GM13976 (cell line): ENCODE results near the gene RHEB.

Experiments used
- DNase-seq: peaks from one replicate; pipeline ENCODE4 v3.0.0; 2012; ENCODE audit warnings: low spot score
- CTCF ChIP-seq: IDR thresholded peaks from 2 replicates; pipeline ENCODE4 v1.5.1; 2012; ENCODE audit warnings: borderline replicate concordance, mild to moderate bottlenecking; ENCODE audit not compliant: insufficient read depth; ENCODE audit errors: extremely low read depth, missing control alignments, control extremely low read depth
- in situ Hi-C: fragments of 300-500 bp; cut with MboI; formaldehyde crosslinking; loops from one replicate; pipeline ENCODE4 v1.12.0; 2022; ENCODE audit warnings: low sequenced_read_pairs, mixed read lengths, inconsistent platforms; ENCODE audit not compliant: unreplicated experiment

RHEB gene

GRCh38 chr7:151488096-151488495 is 31.6 kb downstream of the RHEB start:
- no peak for DNase-seq
- in situ Hi-C loops, result no loop called here
- no peak for TF ChIP-seq CTCF

GRCh38 chr7:151487228-151487627 is 32.5 kb downstream of the RHEB start:
- DNase-seq, result no peak
- in situ Hi-C loops, result no loop called here
- no peak for TF ChIP-seq CTCF

GRCh38 chr7:151486074-151486473 is 33.6 kb downstream of the RHEB start:
- DNase-seq, result no peak
- in situ Hi-C loops, result no loop called here
- no peak for TF ChIP-seq CTCF

GRCh38 chr7:151484971-151485707 is 34.6 kb downstream of the RHEB start:
- TF ChIP-seq CTCF, result no peak
- in situ Hi-C loops, result no loop called here
- DNase-seq, result no peak

GRCh38 chr7:151483711-151483983 is 36.0 kb downstream of the RHEB start:
- DNase-seq, result no peak
- TF ChIP-seq CTCF, result no peak
- in situ Hi-C loops, result no loop called here

GRCh38 chr7:151482883-151483710 is 36.6 kb downstream of the RHEB start:
- in situ Hi-C loops, result no loop called here
- no peak for DNase-seq
- TF ChIP-seq CTCF, result no peak
